SK-N-SH (cell line): ENCODE results near the gene CORT.

Experiments used
- CTCF ChIP-seq: fragments of 200-600 bp; sonication (generic); IDR thresholded peaks from 2 replicates; pipeline ENCODE4 v1.6.1; 2017; ENCODE audit warnings: antibody characterized with exemption, mild to moderate bottlenecking, moderate library complexity
- EP300 ChIP-seq, 2 experiments: IDR thresholded peaks; 2 replicates each; pipeline versions ENCODE4 v1.4.0 to v1.6.1; 2012; ENCODE audit warnings: borderline replicate concordance in 1 of 2, low read depth in 1 of 2, low read length in 1 of 2
- FOXJ3 ChIP-seq: sonication (generic); formaldehyde crosslinking; IDR thresholded peaks from 2 replicates; pipeline ENCODE4 v1.5.1; 2020; ENCODE audit warnings: mild to moderate bottlenecking, missing genetic modification reagents
- GABPA ChIP-seq: IDR thresholded peaks from 2 replicates; pipeline ENCODE4 v1.4.0; 2012; ENCODE audit warnings: low read depth, mild to moderate bottlenecking
- GATA2 ChIP-seq: sonication (generic); formaldehyde crosslinking; IDR thresholded peaks from 2 replicates; pipeline ENCODE4 v1.5.0; 2020; ENCODE audit warnings: mild to moderate bottlenecking, missing genetic modification reagents
- IRF3 ChIP-seq: fragments of 150-350 bp; IDR thresholded peaks from 2 replicates; pipeline ENCODE4 v1.6.1; 2016; ENCODE audit warnings: mild to moderate bottlenecking, low read depth, low read length
- MXI1 ChIP-seq: IDR thresholded peaks from 2 replicates; pipeline ENCODE4 v1.6.1; 2012; ENCODE audit warnings: mild to moderate bottlenecking, low read depth, low read length, improper control_type of control experiment
- NFIC ChIP-seq: IDR thresholded peaks from 2 replicates; pipeline ENCODE4 v1.4.0; 2012; ENCODE audit warnings: borderline replicate concordance
- PBX3 ChIP-seq: IDR thresholded peaks from 2 replicates; pipeline ENCODE4; 2012
- POLR2AphosphoS5 ChIP-seq: IDR thresholded peaks from 2 replicates; pipeline ENCODE4 v1.6.1; 2012; ENCODE audit warnings: low read depth, low read length
- RFX5 ChIP-seq: IDR thresholded peaks from 2 replicates; pipeline ENCODE4 v1.6.1; 2012; ENCODE audit warnings: mild to moderate bottlenecking, improper control_type of control experiment, low read length
- RXRA ChIP-seq: IDR thresholded peaks from 2 replicates; pipeline ENCODE4 v1.4.0; 2012; ENCODE audit warnings: low read depth, mild to moderate bottlenecking, borderline replicate concordance
- SMC3 ChIP-seq: IDR thresholded peaks from 2 replicates; pipeline ENCODE4 v1.6.1; 2012; ENCODE audit warnings: low read depth, low read length, improper control_type of control experiment
- USF2 ChIP-seq: fragments of 150-350 bp; IDR thresholded peaks from 2 replicates; pipeline ENCODE4 v1.6.1; 2017; ENCODE audit warnings: antibody characterized with exemption, low read length, low read depth, borderline replicate concordance

GRCh38 chr1:10490286-10490970 lies 40.6 kb downstream of the CORT start:
- TF ChIP-seq CTCF = no peak
- no peak for TF ChIP-seq EP300 (IDR thresholded peaks at IDR 0.05; ENCODE audit: borderline replicate concordance in 1 of 2, low read depth in 1 of 2, low read length in 1 of 2)
- no peak for TF ChIP-seq GATA2 (CRISPR knock-in tag)
- no peak for TF ChIP-seq USF2
- no peak for TF ChIP-seq FOXJ3 (CRISPR knock-in tag)
- no peak for TF ChIP-seq RXRA
- TF ChIP-seq RFX5 = no peak
- TF ChIP-seq NFIC = no peak
- no peak for TF ChIP-seq POLR2AphosphoS5
- no peak for TF ChIP-seq SMC3
- no peak for TF ChIP-seq GABPA
- TF ChIP-seq IRF3 = no peak
- no peak for TF ChIP-seq PBX3
- TF ChIP-seq MXI1 = no peak
